ENCODE measurements around the gene SAMD13.

Gene SAMD13

DNA sequence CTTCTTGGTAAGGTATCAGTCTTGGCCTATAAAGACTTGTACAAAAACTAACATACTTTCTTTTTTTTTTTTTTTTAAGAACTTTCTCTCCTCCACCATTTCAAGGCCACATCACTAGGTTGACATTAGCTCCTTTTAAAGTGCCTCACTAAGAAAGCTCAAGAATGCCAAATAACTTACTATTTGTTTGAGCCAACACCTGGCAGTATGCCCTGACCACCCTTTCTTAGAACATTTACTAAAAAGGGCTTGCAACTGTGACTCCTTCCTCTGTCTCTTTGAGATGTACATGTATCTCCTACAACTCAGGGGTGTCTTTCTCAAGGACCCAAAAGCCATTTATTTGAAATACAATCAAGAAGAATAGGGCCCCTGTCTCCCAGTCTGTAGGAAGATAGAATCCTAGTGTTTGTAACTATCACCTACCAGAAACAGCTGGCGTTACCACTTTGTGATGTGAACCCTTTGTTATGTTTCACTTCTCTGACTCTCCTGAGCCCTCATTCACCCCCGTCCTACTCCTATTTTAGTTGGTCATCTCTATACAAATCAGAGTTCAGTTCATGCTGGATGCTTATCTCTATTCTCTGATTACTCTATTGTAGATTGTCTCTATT, 12.2 kb upstream of the SAMD13 start:
- no peak for DNase-seq
- H3K27ac ChIP-seq: no peak overlapping the region
- H3K36me3 ChIP-seq: no peaks in the 10 kb centered on the region
- H3K27me3 ChIP-seq (ENCODE audit: insufficient read depth, low read depth, severe bottlenecking): no peaks in the 10 kb centered on the region
- TF ChIP-seq, protein P1, sequence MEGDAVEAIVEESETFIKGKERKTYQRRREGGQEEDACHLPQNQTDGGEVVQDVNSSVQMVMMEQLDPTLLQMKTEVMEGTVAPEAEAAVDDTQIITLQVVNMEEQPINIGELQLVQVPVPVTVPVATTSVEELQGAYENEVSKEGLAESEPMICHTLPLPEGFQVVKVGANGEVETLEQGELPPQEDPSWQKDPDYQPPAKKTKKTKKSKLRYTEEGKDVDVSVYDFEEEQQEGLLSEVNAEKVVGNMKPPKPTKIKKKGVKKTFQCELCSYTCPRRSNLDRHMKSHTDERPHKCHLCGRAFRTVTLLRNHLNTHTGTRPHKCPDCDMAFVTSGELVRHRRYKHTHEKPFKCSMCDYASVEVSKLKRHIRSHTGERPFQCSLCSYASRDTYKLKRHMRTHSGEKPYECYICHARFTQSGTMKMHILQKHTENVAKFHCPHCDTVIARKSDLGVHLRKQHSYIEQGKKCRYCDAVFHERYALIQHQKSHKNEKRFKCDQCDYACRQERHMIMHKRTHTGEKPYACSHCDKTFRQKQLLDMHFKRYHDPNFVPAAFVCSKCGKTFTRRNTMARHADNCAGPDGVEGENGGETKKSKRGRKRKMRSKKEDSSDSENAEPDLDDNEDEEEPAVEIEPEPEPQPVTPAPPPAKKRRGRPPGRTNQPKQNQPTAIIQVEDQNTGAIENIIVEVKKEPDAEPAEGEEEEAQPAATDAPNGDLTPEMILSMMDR (IDR thresholded peaks at IDR 0.05; ENCODE audit: low read depth, low read length): no peak
- no peak overlapping the region for H3K4me3 ChIP-seq (ENCODE audit: low read depth, low read length)
- H3K9me3 ChIP-seq (ENCODE audit: severe bottlenecking): no peaks in the 10 kb centered on the region

DNA sequence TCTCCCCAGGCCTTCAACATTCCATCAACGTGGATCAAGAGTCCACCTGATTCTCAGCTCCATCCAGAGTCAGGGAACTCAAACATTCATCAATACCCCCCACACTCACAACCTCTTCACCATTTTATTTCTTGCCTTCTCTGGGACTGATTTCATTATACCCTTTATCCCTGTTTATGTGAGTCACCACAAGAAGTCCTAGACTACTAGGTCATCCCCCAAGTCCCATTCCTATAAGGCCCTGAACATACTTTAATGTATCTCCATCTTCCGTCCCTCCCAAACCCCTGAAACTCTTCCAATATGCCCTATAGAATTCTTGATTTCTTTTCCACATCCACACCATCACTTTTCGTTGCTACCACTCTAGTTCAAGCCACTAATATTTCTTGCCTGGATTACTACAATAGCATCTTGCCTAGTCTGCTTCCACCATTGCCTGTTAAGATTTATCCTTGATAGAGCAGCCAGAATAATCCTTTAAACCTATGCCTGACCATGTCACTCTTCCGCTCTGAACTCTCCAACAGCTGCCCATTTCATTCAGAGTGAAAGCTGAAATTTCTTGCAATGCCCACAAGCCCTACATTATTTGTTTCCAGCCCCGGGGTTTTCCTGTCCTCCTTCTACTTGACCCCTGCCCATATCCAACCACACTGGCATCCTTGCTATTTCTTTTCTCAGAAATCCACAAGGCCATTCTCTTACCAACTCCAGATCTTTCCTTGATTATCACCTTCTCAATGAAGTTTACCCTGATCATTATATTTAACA, 9.4 kb upstream of the SAMD13 start:
- Histone ChIP-seq H3K4me3 (ENCODE audit: low read depth, low read length) (no peak overlapping the region), H3K9me3 (ENCODE audit: severe bottlenecking) (no peaks in the 10 kb centered on the region), H3K27me3 (ENCODE audit: insufficient read depth, low read depth, severe bottlenecking) (no peaks in the 10 kb centered on the region), H3K27ac (no peak overlapping the region), H3K36me3 (no peaks in the 10 kb centered on the region)
- DNase-seq: no peak
- TF ChIP-seq, protein P1 (IDR thresholded peaks at IDR 0.05; ENCODE audit: low read depth, low read length): no peak

- DNase-seq: no peak
- Histone ChIP-seq H3K4me3 (ENCODE audit: low read depth, low read length) (no peak overlapping the region), H3K27me3 (ENCODE audit: insufficient read depth, low read depth, severe bottlenecking) (no peaks in the 10 kb centered on the region), H3K9me3 (ENCODE audit: severe bottlenecking) (no peaks in the 10 kb centered on the region), H3K27ac (no peak overlapping the region), H3K36me3 (no peaks in the 10 kb centered on the region)
- TF ChIP-seq, protein P1 (IDR thresholded peaks at IDR 0.05; ENCODE audit: low read depth, low read length): no peak
Measured at GRCh38 chr1:84293766-84294165, 7.7 kb upstream of the SAMD13 start.

GRCh38 chr1:84294751-84295150, 6.8 kb upstream of the SAMD13 start:
- no peak overlapping the region for H3K4me3 ChIP-seq (ENCODE audit: low read depth, low read length)
- TF ChIP-seq, protein P1 (IDR thresholded peaks at IDR 0.05; ENCODE audit: low read depth, low read length): no peak
- no peaks in the 10 kb centered on the region for H3K36me3 ChIP-seq
- no peak overlapping the region for H3K27ac ChIP-seq
- no peak for DNase-seq
- no peaks in the 10 kb centered on the region for H3K9me3 ChIP-seq (ENCODE audit: severe bottlenecking)
- no peaks in the 10 kb centered on the region for H3K27me3 ChIP-seq (ENCODE audit: insufficient read depth, low read depth, severe bottlenecking)

DNA sequence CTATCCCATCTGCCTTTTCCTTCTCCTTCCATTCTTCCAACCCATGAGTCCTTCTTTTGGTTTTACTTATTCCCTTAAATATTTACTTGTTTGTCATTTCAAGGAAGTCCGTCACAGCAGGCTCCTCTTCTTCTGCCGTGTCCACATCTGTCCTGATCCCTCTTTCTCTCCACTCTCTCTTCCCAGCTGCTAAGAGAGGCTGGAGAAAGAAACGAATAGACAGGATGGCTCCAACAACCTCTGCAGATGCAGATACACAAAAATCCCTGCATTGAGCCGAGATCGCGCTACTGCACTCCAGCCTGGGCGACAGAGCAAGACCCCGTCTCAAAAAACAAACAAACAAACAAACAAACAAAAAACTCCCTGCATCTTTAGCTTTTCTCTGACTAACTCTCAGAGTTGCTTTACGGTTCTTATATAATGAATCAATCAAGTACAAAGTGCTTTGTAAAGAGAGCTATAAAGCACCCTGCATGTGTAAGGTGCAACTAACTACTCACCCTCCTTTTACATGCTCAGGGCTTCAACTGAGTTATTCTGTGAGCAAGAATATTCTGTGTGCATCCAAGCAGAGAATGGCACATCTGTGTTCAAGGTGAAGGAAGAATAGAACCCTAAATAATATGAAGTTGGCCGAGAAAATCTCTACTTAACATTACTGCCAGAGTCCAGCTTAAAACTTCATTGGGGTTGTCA, 3.8 kb upstream of the SAMD13 start:
- TF ChIP-seq, protein P1 (IDR thresholded peaks at IDR 0.05; ENCODE audit: low read depth, low read length): no peak
- Histone ChIP-seq H3K9me3 (ENCODE audit: severe bottlenecking) (no peaks in the 10 kb centered on the region), H3K27ac (no peak overlapping the region), H3K4me3 (ENCODE audit: low read depth, low read length) (peak overlapping the region; percentile 65), H3K27me3 (ENCODE audit: insufficient read depth, low read depth, severe bottlenecking) (no peaks in the 10 kb centered on the region), H3K36me3 (no peaks in the 10 kb centered on the region)
- DNase-seq: no peak

Measured in WERI-Rb-1 (cell line).